Heart right ventricle (tissue), 16 donors: ENCODE results near the gene PODNL1. TPM values are rescaled to one million over a fixed set of nuclear protein-coding genes. Genes with fewer than 3 reads are reported as not detected.

Experiments used
- ATAC-seq, 8 donors: fragments of 200-7000 bp; cut with Tn5 transposase; one replicate each; pipeline ENCODE4 v1.9.1; 2020; ENCODE audit warnings: mild to moderate bottlenecking in 8 of 8, moderate library complexity in 8 of 8, moderate number of reproducible peaks in 1 of 8
- DNase-seq, 2 donors: peaks; one replicate each; pipeline ENCODE4 v3.0.0-alpha.2; 2020
- H3K27ac ChIP-seq, 10 donors: fragments of 200-600 bp; sonication (generic) in 2 of 10; one replicate each; pipeline versions ENCODE4 v1.5.0 to v1.8.0; 2020 to 2022; ENCODE audit warnings: mild to moderate bottlenecking in 3 of 10
- H3K27me3 ChIP-seq, 7 donors: fragments of 200-600 bp; one replicate each; pipeline ENCODE4 v1.8.0; 2021 to 2022; ENCODE audit warnings: mild to moderate bottlenecking in 2 of 7
- H3K36me3 ChIP-seq, 9 donors: fragments of 200-600 bp; sonication (generic) in 1 of 9; one replicate each; pipeline versions ENCODE4 v1.5.0 to v1.8.0; 2020 to 2022; ENCODE audit warnings: mild to moderate bottlenecking in 2 of 9
- H3K4me1 ChIP-seq, 9 donors: fragments of 200-600 bp; sonication (generic) in 1 of 9; one replicate each; pipeline versions ENCODE4 v1.5.0 to v1.8.0; 2020 to 2022; ENCODE audit warnings: mild to moderate bottlenecking in 4 of 9
- H3K4me3 ChIP-seq, 10 donors: fragments of 200-600 bp; sonication (generic) in 2 of 10; one replicate each; pipeline versions ENCODE4 v1.5.0 to v1.8.0; 2020 to 2022; ENCODE audit warnings: mild to moderate bottlenecking in 7 of 10, moderate library complexity in 2 of 10
- H3K9me3 ChIP-seq, 11 donors: fragments of 200-600 bp in 10 of 11; sonication (generic) in 2 of 11; one replicate each; pipeline versions ENCODE4 v1.5.0 to v1.8.0; 2013 to 2022; ENCODE audit warnings: mild to moderate bottlenecking in 2 of 11, control low read depth in 1 of 11, moderate library complexity in 1 of 11
- CTCF ChIP-seq, 9 donors: fragments of 200-600 bp; sonication (generic) in 2 of 9; IDR thresholded peaks; one replicate each; pipeline versions ENCODE4 v1.5.0 to v1.8.0; 2021 to 2022; ENCODE audit warnings: antibody characterized with exemption in 9 of 9, mild to moderate bottlenecking in 5 of 9, moderate library complexity in 1 of 9
- WGBS, 2 donors: extraction: QIAGEN DNeasy Blood & Tissue Kit; methylation state at CpG; one replicate each; pipeline ENCODE4 v1.1.7; 2013; ENCODE audit warnings: inconsistent platforms in 1 of 2; 5-methylcytosine and 5-hydroxymethylcytosine counted together
- intact Hi-C, 10 donors: fragments of 100-400 bp; cut with DNase I; formaldehyde crosslinking; loops; one replicate each; pipeline versions ENCODE4 v1.11.1 to v1.14.2; 2022
- polyA plus RNA-seq, 2 donors: library from polyadenylated mRNA; stranded (reverse); fragments of 200-250 nt; gene quantifications; one replicate each; pipeline ENCODE4 v1.2.3, GENCODE V29; 2013
- total RNA-seq, 10 donors: library from RNA; stranded (reverse); fragmentation: NEBNext Ultra II Directional in 3 of 10; extraction: Animal tissue kit (Norgen Biotek cat#: 25700) in 3 of 10; gene quantifications; one replicate each; pipeline versions ENCODE4 v1.2.1 to v1.2.4, GENCODE V29; 2021 to 2023
- donor health status: Arrhythmogenic right ventricular cardiomyopathy.
- donor health status: ischemic (EF 13 %, LVEDD 7.1; RV severe dilation, severe dysfunction).
- donor health status: healthy with polysubstance abuse.
- donor health status: DM: no; HTN: yes; CAD: no.
- donor health status: DM: no; HTN: no; CAD: no.
- donor health status: ischemic (EF 25% LVEDD 6.9; RV normal size, moderate dysfunction).
- donor health status: ischemic (EF 25% LVEDD 5.7; RV mildly dilated, moderate dysfunction).
- donor health status: healthy.
- donor health status: DM: yes; HTN: yes; CAD: no.
- donor health status: Ischemic cardiomyopathy.
- donor health status: ischemic (EF 35%, LVEDD 5.7; RV mildly dilated, moderate dysfunction).
- donor health status: nonischemic (EF 11% LVEDD 7.7; RV severe dilation, severe dysfunction).
- donor health status: DM: yes; HTN: yes; CAD: no.
- donor health status: PGD.
- donor health status: ischemic (EF 29% LVEDD 5.4; RV normal size, mild dysfunction).
- donor health status: nonischemic (EF 23%, LVEDD 6.1; RV moderate dilation, normal function).

The PODNL1 gene
- total and polyA plus RNA-seq, 12 donors: 0.76 to 6.2 (median 1.8) TPM

- Histone ChIP-seq H3K4me3 (no peak overlapping the region), H3K27me3 (no peaks in the 10 kb centered on the region), H3K9me3 (no peaks in the 10 kb centered on the region), H3K4me1 (no peaks in the 10 kb centered on the region), H3K36me3 (no peaks in the 10 kb centered on the region), H3K27ac (peak overlapping the region in 1 of 10 donors; percentile 19)
- no peak for TF ChIP-seq CTCF (IDR thresholded peaks at IDR 0.05)
- no peak for ATAC-seq
- DNase-seq: no peak
- intact Hi-C loops: no loop called here
- WGBS, 2 donors: 84 to 87% methylated on average over 10 of the region's 10 CpGs
These were observed 38.8 kb downstream of the PODNL1 start for GRCh38 chr19:13899393-13899792.

GRCh38 chr19:13896227-13896626 lies 42.0 kb downstream of the PODNL1 start:
- ATAC-seq: no peak
- intact Hi-C loops: no loop called here
- no peak overlapping the region for H3K4me3 ChIP-seq
- no peak for TF ChIP-seq CTCF (IDR thresholded peaks at IDR 0.05)
- H3K27ac ChIP-seq: no peak overlapping the region
- H3K36me3 ChIP-seq: no peaks in the 10 kb centered on the region
- no peak for DNase-seq
- no peaks in the 10 kb centered on the region for H3K4me1 ChIP-seq
- H3K27me3 ChIP-seq: no peaks in the 10 kb centered on the region
- H3K9me3 ChIP-seq: no peaks in the 10 kb centered on the region
- WGBS, 2 donors: 97 to 100% methylated on average over 2 of the region's 2 CpGs

GRCh38 chr19:13894552-13894951 lies 43.7 kb downstream of the PODNL1 start:
- H3K36me3 ChIP-seq: no peaks in the 10 kb centered on the region
- DNase-seq (no peak), ATAC-seq (no peak)
- H3K4me1 ChIP-seq: no peaks in the 10 kb centered on the region
- no peak overlapping the region for H3K27ac ChIP-seq
- TF ChIP-seq CTCF (IDR thresholded peaks at IDR 0.05): no peak
- WGBS, 2 donors: 82 to 84% methylated on average over 5 of the region's 5 CpGs
- intact Hi-C loops: loop anchor here in 2 of 10 donors (5.0 kb wide), 1 partner anchor 158 kb away; no protein-coding TSS in a partner anchor
- no peak overlapping the region for H3K4me3 ChIP-seq
- H3K27me3 ChIP-seq: no peaks in the 10 kb centered on the region
- no peaks in the 10 kb centered on the region for H3K9me3 ChIP-seq

- no peak overlapping the region for H3K4me3 ChIP-seq
- H3K4me1 ChIP-seq: no peaks in the 10 kb centered on the region
- no peaks in the 10 kb centered on the region for H3K36me3 ChIP-seq
- H3K27ac ChIP-seq: no peak overlapping the region
- DNase-seq: no peak
- 71 to 76% methylated on average over 9 of the region's 9 CpGs for WGBS, 2 donors
- intact Hi-C loops: loop anchor here in 2 of 10 donors (5.0 kb wide), 1 partner anchor 159 kb away; no protein-coding TSS in a partner anchor
- H3K9me3 ChIP-seq: no peaks in the 10 kb centered on the region
- TF ChIP-seq CTCF (IDR thresholded peaks at IDR 0.05): no peak
- ATAC-seq: no peak
- H3K27me3 ChIP-seq: no peaks in the 10 kb centered on the region
These were observed 45.3 kb downstream of the PODNL1 start for GRCh38 chr19:13892870-13893269.
